NOMO-1 treated with dmso at 0.1 percent for 144 hours (cell line): ENCODE measurements around the gene FBXW5.

Source experiments
- DNase-seq: peaks from one replicate; lab custom pipeline; 2025; ENCODE audit not compliant: unreplicated experiment; lab: John Stamatoyannopoulos, UW

Gene FBXW5

GRCh38 chr9:136936645-136937170, 7.8 kb downstream of the FBXW5 start:
- no peak for DNase-seq

GRCh38 chr9:136935651-136936050, 8.9 kb downstream of the FBXW5 start:
- DNase-seq: peak; percentile 94

GRCh38 chr9:136934277-136934676, 10.3 kb downstream of the FBXW5 start:
- DNase-seq: no peak

- no peak for DNase-seq
Measured at GRCh38 chr9:136931611-136932130, 12.9 kb downstream of the FBXW5 start.

- no peak for DNase-seq
Measured at GRCh38 chr9:136930014-136930413, 14.5 kb downstream of the FBXW5 start.

- peak; percentile 77 for DNase-seq
Measured at GRCh38 chr9:136928591-136928990, 15.9 kb downstream of the FBXW5 start.

GRCh38 chr9:136927343-136928271, 16.9 kb downstream of the FBXW5 start:
- DNase-seq: no peak

- DNase-seq: no peak
Measured at GRCh38 chr9:136926749-136927148, 17.8 kb downstream of the FBXW5 start.

- DNase-seq: no peak
Measured at GRCh38 chr9:136926154-136926704, 18.3 kb downstream of the FBXW5 start.

- DNase-seq: no peak
Measured at GRCh38 chr9:136925414-136926153, 19.0 kb downstream of the FBXW5 start.

- DNase-seq: no peak
Measured at GRCh38 chr9:136923881-136924280, 20.7 kb downstream of the FBXW5 start.

- no peak for DNase-seq
Measured at GRCh38 chr9:136922540-136922939, 22.0 kb downstream of the FBXW5 start.

GRCh38 chr9:136921718-136922117, 22.8 kb downstream of the FBXW5 start:
- DNase-seq: no peak

GRCh38 chr9:136921307-136921706, 23.2 kb downstream of the FBXW5 start:
- no peak for DNase-seq

- no peak for DNase-seq
Measured at GRCh38 chr9:136920734-136921231, 23.8 kb downstream of the FBXW5 start.

- no peak for DNase-seq
Measured at GRCh38 chr9:136920069-136920468, 24.5 kb downstream of the FBXW5 start.

GRCh38 chr9:136917902-136918301, 26.6 kb downstream of the FBXW5 start:
- no peak for DNase-seq

- no peak for DNase-seq
Measured at GRCh38 chr9:136916330-136917184, 28.0 kb downstream of the FBXW5 start.

GRCh38 chr9:136915632-136916329, 28.8 kb downstream of the FBXW5 start:
- DNase-seq: no peak
